Sigmoid colon (tissue), 4 donors: ENCODE results near the gene APLF.

Experiments
- CTCF ChIP-seq, 4 experiments: fragments of 450-650 bp in 3 of 4; fragments of 200-600 bp in 1 of 4; IDR thresholded peaks; one replicate each; pipeline ENCODE4 v1.5.1; 2016 to 2019; ENCODE audit warnings: antibody characterized with exemption in 4 of 4, mild to moderate bottlenecking in 3 of 4, moderate library complexity in 2 of 4
- EP300 ChIP-seq, 4 donors: sonication (generic); formaldehyde crosslinking; IDR thresholded peaks; one replicate each; pipeline ENCODE4 v1.6.1; 2017; ENCODE audit warnings: antibody characterized with exemption in 4 of 4
- POLR2A ChIP-seq, 2 donors: fragments of 450-650 bp; IDR thresholded peaks; one replicate each; pipeline ENCODE4 v1.6.1; 2016; ENCODE audit warnings: antibody characterized with exemption in 2 of 2, mild to moderate bottlenecking in 2 of 2, moderate library complexity in 2 of 2
- POLR2AphosphoS5 ChIP-seq, 4 donors: sonication (generic); formaldehyde crosslinking; IDR thresholded peaks; one replicate each; pipeline ENCODE4 v1.6.1; 2017; ENCODE audit warnings: antibody characterized with exemption in 4 of 4

GRCh38 chr2:68516051-68516955, 48.9 kb downstream of the APLF start:
- TF ChIP-seq CTCF (IDR thresholded peaks at IDR 0.05) (no peak), EP300 (IDR thresholded peaks at IDR 0.05) (no peak), POLR2AphosphoS5 (IDR thresholded peaks at IDR 0.05) (no peak), POLR2A (IDR thresholded peaks at IDR 0.05) (no peak)
